DND-41 (cell line): Measurements from ENCODE around the gene B3GALT6.

Experiments used
- ATAC-seq: fragments of 200-7000 bp; cut with Tn5 transposase; 3 replicates; pipeline ENCODE4 v1.9.1; 2021; ENCODE audit warnings: low read depth; ENCODE audit not compliant: insufficient read depth
- DNase-seq: peaks from one replicate; pipeline ENCODE4 v3.0.0-alpha.2; 2020
- H2AFZ ChIP-seq: 2 replicates; pipeline ENCODE4 v1.6.0; 2012; ENCODE audit warnings: low read depth, low read length
- H3K27ac ChIP-seq: 2 replicates; pipeline ENCODE4 v1.5.1; 2012; ENCODE audit warnings: low read length, inconsistent platforms
- H3K27me3 ChIP-seq: fragments of 200-600 bp; sonication (generic); 2 replicates; pipeline ENCODE4 v1.6.0; 2012; ENCODE audit warnings: low read length, mild to moderate bottlenecking, inconsistent platforms; ENCODE audit not compliant: insufficient read depth, poor library complexity
- H3K36me3 ChIP-seq: 2 replicates; pipeline ENCODE4 v1.5.1; 2012; ENCODE audit warnings: low read length, inconsistent platforms; ENCODE audit not compliant: insufficient read depth
- H3K4me1 ChIP-seq: 2 replicates; pipeline ENCODE4 v1.5.1; 2012; ENCODE audit warnings: mild to moderate bottlenecking, low read length; ENCODE audit not compliant: insufficient read depth
- H3K4me2 ChIP-seq: 2 replicates; pipeline ENCODE4 v1.6.0; 2012; ENCODE audit warnings: mild to moderate bottlenecking, moderate library complexity, low read length, inconsistent platforms; ENCODE audit not compliant: insufficient read depth
- H3K4me3 ChIP-seq, 2 experiments: fragments of 200-600 bp in 1 of 2; shearing (Covaris generic) in 1 of 2; 2 replicates each; pipeline ENCODE4 v1.5.1; 2012 to 2016; ENCODE audit warnings: inconsistent platforms in 2 of 2, low read length in 2 of 2, mild to moderate bottlenecking in 2 of 2, low read depth in 1 of 2, moderate library complexity in 1 of 2
- H3K79me2 ChIP-seq: 2 replicates; pipeline ENCODE4 v1.6.0; 2012; ENCODE audit warnings: low read length, inconsistent platforms; ENCODE audit not compliant: insufficient read depth
- H3K9ac ChIP-seq: 2 replicates; pipeline ENCODE4 v1.6.0; 2012; ENCODE audit warnings: low read depth, mild to moderate bottlenecking, inconsistent platforms, low read length, moderate library complexity
- H3K9me3 ChIP-seq: 2 replicates; pipeline ENCODE4 v1.5.1; 2012; ENCODE audit warnings: low read length, moderate library complexity, mild to moderate bottlenecking, inconsistent platforms; ENCODE audit not compliant: insufficient read depth, severe bottlenecking
- H4K20me1 ChIP-seq: 2 replicates; pipeline ENCODE4 v1.6.0; 2012; ENCODE audit warnings: low read length; ENCODE audit not compliant: insufficient read depth
- EZH2 ChIP-seq: IDR thresholded peaks from 3 replicates; pipeline ENCODE4 v1.6.1; 2012; ENCODE audit warnings: borderline replicate concordance, low read depth, mild to moderate bottlenecking, moderate library complexity, low read length, inconsistent platforms; ENCODE audit not compliant: severe bottlenecking
- TF ChIP-seq, protein P1 (sequence below): IDR thresholded peaks from 2 replicates; pipeline ENCODE4 v1.5.1; 2012; ENCODE audit warnings: borderline replicate concordance, low read length, moderate library complexity, mild to moderate bottlenecking; ENCODE audit not compliant: poor library complexity, severe bottlenecking; ENCODE audit errors: extremely low read depth

Gene B3GALT6

GRCh38 chr1:1260843-1261560, 29.0 kb downstream of the B3GALT6 start:
- TF ChIP-seq, protein P1, sequence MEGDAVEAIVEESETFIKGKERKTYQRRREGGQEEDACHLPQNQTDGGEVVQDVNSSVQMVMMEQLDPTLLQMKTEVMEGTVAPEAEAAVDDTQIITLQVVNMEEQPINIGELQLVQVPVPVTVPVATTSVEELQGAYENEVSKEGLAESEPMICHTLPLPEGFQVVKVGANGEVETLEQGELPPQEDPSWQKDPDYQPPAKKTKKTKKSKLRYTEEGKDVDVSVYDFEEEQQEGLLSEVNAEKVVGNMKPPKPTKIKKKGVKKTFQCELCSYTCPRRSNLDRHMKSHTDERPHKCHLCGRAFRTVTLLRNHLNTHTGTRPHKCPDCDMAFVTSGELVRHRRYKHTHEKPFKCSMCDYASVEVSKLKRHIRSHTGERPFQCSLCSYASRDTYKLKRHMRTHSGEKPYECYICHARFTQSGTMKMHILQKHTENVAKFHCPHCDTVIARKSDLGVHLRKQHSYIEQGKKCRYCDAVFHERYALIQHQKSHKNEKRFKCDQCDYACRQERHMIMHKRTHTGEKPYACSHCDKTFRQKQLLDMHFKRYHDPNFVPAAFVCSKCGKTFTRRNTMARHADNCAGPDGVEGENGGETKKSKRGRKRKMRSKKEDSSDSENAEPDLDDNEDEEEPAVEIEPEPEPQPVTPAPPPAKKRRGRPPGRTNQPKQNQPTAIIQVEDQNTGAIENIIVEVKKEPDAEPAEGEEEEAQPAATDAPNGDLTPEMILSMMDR, result no peak
- TF ChIP-seq EZH2, result no peak
- Histone ChIP-seq H3K27me3 (no peaks in the 10 kb centered on the region), H2AFZ (no peak overlapping the region), H3K36me3 (peaks cover 90% of the 10 kb centered on the region), H3K9me3 (no peaks in the 10 kb centered on the region), H3K4me2 (no peak overlapping the region), H3K4me1 (no peaks in the 10 kb centered on the region), H3K4me3 (no peak overlapping the region), H3K79me2 (peaks cover 59% of the 10 kb centered on the region), H3K27ac (no peak overlapping the region), H3K9ac (no peak overlapping the region), H4K20me1 (peaks cover 54% of the 10 kb centered on the region)
- ATAC-seq (no peak), DNase-seq (no peak)

GRCh38 chr1:1262071-1262470, 30.0 kb downstream of the B3GALT6 start:
- TF ChIP-seq, protein P1, result no peak
- no peak for TF ChIP-seq EZH2
- DNase-seq (no peak), ATAC-seq (no peak)
- Histone ChIP-seq H3K36me3 (peaks cover 86% of the 10 kb centered on the region), H3K79me2 (peaks cover 60% of the 10 kb centered on the region), H2AFZ (no peak overlapping the region), H3K27ac (no peak overlapping the region), H3K9ac (no peak overlapping the region), H3K9me3 (no peaks in the 10 kb centered on the region), H3K4me1 (no peaks in the 10 kb centered on the region), H3K27me3 (no peaks in the 10 kb centered on the region), H3K4me2 (no peak overlapping the region), H3K4me3 (no peak overlapping the region), H4K20me1 (peaks cover 56% of the 10 kb centered on the region)

GRCh38 chr1:1262758-1263157, 30.7 kb downstream of the B3GALT6 start:
- Histone ChIP-seq H3K4me2 (no peak overlapping the region), H3K4me3 (no peak overlapping the region), H3K9me3 (no peaks in the 10 kb centered on the region), H3K27ac (no peak overlapping the region), H3K27me3 (no peaks in the 10 kb centered on the region), H3K36me3 (peaks cover 88% of the 10 kb centered on the region), H3K9ac (no peak overlapping the region), H3K79me2 (peaks cover 67% of the 10 kb centered on the region), H4K20me1 (peaks cover 59% of the 10 kb centered on the region), H3K4me1 (no peaks in the 10 kb centered on the region), H2AFZ (no peak overlapping the region)
- no peak for DNase-seq
- ATAC-seq, result no peak
- TF ChIP-seq EZH2, result no peak
- TF ChIP-seq, protein P1, result no peak
